ENCODE results near the gene DEFB123.

Gene DEFB123

GRCh38 chr20:31473331-31474096 lies 33.1 kb downstream of the DEFB123 start:
- in situ Hi-C loops (cut with MboI; ENCODE audit: low sequenced_read_pairs): no loop called here

- in situ Hi-C loops (cut with MboI; ENCODE audit: low sequenced_read_pairs): no loop called here
These were observed 33.6 kb downstream of the DEFB123 start for GRCh38 chr20:31474097-31474436.

GRCh38 chr20:31474758-31475427 lies 34.5 kb downstream of the DEFB123 start, which contains the start of the genes DEFB124 and REM1:
Gene DEFB124, minus strand, starts transcription at chr20:31475127. Its CDS starts 2,114 bp downstream, at chr20:31473013.
Gene REM1, plus strand, starts transcription at chr20:31475288. Its CDS starts 1,158 bp downstream, at chr20:31476446.
- in situ Hi-C loops (cut with MboI; ENCODE audit: low sequenced_read_pairs): no loop called here

- in situ Hi-C loops (cut with MboI; ENCODE audit: low sequenced_read_pairs): no loop called here
These were observed 35.3 kb downstream of the DEFB123 start for GRCh38 chr20:31475472-31476293.

- in situ Hi-C loops (cut with MboI; ENCODE audit: low sequenced_read_pairs): no loop called here
These were observed 35.8 kb downstream of the DEFB123 start for GRCh38 chr20:31476294-31476585.

GRCh38 chr20:31476643-31477215 lies 36.3 kb downstream of the DEFB123 start:
- in situ Hi-C loops (cut with MboI; ENCODE audit: low sequenced_read_pairs): no loop called here

GRCh38 chr20:31484001-31484400 lies 43.6 kb downstream of the DEFB123 start:
- in situ Hi-C loops (cut with MboI; ENCODE audit: low sequenced_read_pairs): no loop called here

- in situ Hi-C loops (cut with MboI; ENCODE audit: low sequenced_read_pairs): no loop called here
These were observed 45.3 kb downstream of the DEFB123 start for GRCh38 chr20:31485450-31486339.

- in situ Hi-C loops (cut with MboI; ENCODE audit: low sequenced_read_pairs): no loop called here
These were observed 47.7 kb downstream of the DEFB123 start for GRCh38 chr20:31488115-31488514.

GRCh38 chr20:31489152-31489551 lies 48.7 kb downstream of the DEFB123 start:
- in situ Hi-C loops (cut with MboI; ENCODE audit: low sequenced_read_pairs): no loop called here

GRCh38 chr20:31490752-31491151 lies 50.3 kb downstream of the DEFB123 start:
- in situ Hi-C loops (cut with MboI; ENCODE audit: low sequenced_read_pairs): no loop called here

GRCh38 chr20:31494131-31494530 lies 53.7 kb downstream of the DEFB123 start:
- in situ Hi-C loops (cut with MboI; ENCODE audit: low sequenced_read_pairs): no loop called here

GRCh38 chr20:31496761-31497295 lies 56.4 kb downstream of the DEFB123 start:
- in situ Hi-C loops (cut with MboI; ENCODE audit: low sequenced_read_pairs): no loop called here

GRCh38 chr20:31497838-31498540 lies 57.6 kb downstream of the DEFB123 start:
- in situ Hi-C loops (cut with MboI; ENCODE audit: low sequenced_read_pairs): no loop called here
